SK-N-SH (cell line): Measurements from ENCODE around the gene PYY.

ENCODE experiments used
- EZH2phosphoT487 ChIP-seq: fragments of 200-600 bp; sonication (generic); IDR thresholded peaks from 2 replicates; pipeline ENCODE4 v1.6.1; 2017; ENCODE audit warnings: low read depth, mixed run types, mild to moderate bottlenecking, antibody characterized with exemption, moderate library complexity, borderline replicate concordance
- RXRA ChIP-seq: IDR thresholded peaks from 2 replicates; pipeline ENCODE4 v1.4.0; 2012; ENCODE audit warnings: low read depth, mild to moderate bottlenecking, borderline replicate concordance
- TEAD4 ChIP-seq: IDR thresholded peaks from 2 replicates; pipeline ENCODE4 v1.4.0; 2012; ENCODE audit warnings: mild to moderate bottlenecking, borderline replicate concordance; ENCODE audit not compliant: insufficient read depth
- TF ChIP-seq, protein P1 (sequence below): fragments of 200-600 bp; sonication (generic); IDR thresholded peaks from 2 replicates; pipeline ENCODE4 v1.6.1; 2017; ENCODE audit warnings: antibody characterized with exemption, mild to moderate bottlenecking, moderate library complexity

GRCh38 chr17:43945074-43945829 lies 8.5 kb downstream of the PYY start:
- no peak for TF ChIP-seq EZH2phosphoT487
- TF ChIP-seq RXRA = no peak
- TF ChIP-seq TEAD4 = no peak
- TF ChIP-seq, protein P1, sequence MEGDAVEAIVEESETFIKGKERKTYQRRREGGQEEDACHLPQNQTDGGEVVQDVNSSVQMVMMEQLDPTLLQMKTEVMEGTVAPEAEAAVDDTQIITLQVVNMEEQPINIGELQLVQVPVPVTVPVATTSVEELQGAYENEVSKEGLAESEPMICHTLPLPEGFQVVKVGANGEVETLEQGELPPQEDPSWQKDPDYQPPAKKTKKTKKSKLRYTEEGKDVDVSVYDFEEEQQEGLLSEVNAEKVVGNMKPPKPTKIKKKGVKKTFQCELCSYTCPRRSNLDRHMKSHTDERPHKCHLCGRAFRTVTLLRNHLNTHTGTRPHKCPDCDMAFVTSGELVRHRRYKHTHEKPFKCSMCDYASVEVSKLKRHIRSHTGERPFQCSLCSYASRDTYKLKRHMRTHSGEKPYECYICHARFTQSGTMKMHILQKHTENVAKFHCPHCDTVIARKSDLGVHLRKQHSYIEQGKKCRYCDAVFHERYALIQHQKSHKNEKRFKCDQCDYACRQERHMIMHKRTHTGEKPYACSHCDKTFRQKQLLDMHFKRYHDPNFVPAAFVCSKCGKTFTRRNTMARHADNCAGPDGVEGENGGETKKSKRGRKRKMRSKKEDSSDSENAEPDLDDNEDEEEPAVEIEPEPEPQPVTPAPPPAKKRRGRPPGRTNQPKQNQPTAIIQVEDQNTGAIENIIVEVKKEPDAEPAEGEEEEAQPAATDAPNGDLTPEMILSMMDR = no peak
